AG10803 (cell line): ENCODE data around the gene ACO1.

ENCODE experiments used
- DNase-seq: peaks from one replicate; pipeline ENCODE4 v3.0.0; 2010; ENCODE audit warnings: low read depth
- H3K4me3 ChIP-seq: 2 replicates; pipeline ENCODE4 v1.5.1; 2011; ENCODE audit warnings: mild to moderate bottlenecking, low read length, control low read depth
- CTCF ChIP-seq: conservative IDR thresholded peaks from 2 replicates; pipeline ENCODE4 v1.5.1; 2011; ENCODE audit warnings: mild to moderate bottlenecking, low read length, control low read depth, inconsistent platforms

The ACO1 gene

GRCh38 chr9:32395510-32396216 is 11.2 kb downstream of the ACO1 start:
- peak; percentile 58 for TF ChIP-seq CTCF
- no peak overlapping the region for H3K4me3 ChIP-seq
- peak; percentile 95 for DNase-seq

- no peak for DNase-seq
- H3K4me3 ChIP-seq: no peak overlapping the region
- no peak for TF ChIP-seq CTCF
These were observed 13.8 kb downstream of the ACO1 start for GRCh38 chr9:32398207-32398606.

GRCh38 chr9:32399110-32399815 is 14.8 kb downstream of the ACO1 start:
- no peak for DNase-seq
- no peak for TF ChIP-seq CTCF

GRCh38 chr9:32401488-32401887 is 17.0 kb downstream of the ACO1 start:
- no peak for TF ChIP-seq CTCF

More at GRCh38 chr9:32399110-32399815, 14.8 kb downstream of the ACO1 start:
- no peak overlapping the region for H3K4me3 ChIP-seq

GRCh38 chr9:32403567-32404260 is 19.3 kb downstream of the ACO1 start:
- no peak for TF ChIP-seq CTCF
- DNase-seq: no peak
- no peak overlapping the region for H3K4me3 ChIP-seq

More at GRCh38 chr9:32401488-32401887, 17.0 kb downstream of the ACO1 start:
- no peak overlapping the region for H3K4me3 ChIP-seq
- no peak for DNase-seq

- H3K4me3 ChIP-seq: no peak overlapping the region
- no peak for DNase-seq
- TF ChIP-seq CTCF: no peak
These were observed 20.0 kb downstream of the ACO1 start for GRCh38 chr9:32404402-32404801.
